ENCODE data around the gene SEPTIN8.
A peak's percentile ranks its signal among the peaks of the same experiment; 100 is the strongest.

SEPTIN8 gene, protein sequence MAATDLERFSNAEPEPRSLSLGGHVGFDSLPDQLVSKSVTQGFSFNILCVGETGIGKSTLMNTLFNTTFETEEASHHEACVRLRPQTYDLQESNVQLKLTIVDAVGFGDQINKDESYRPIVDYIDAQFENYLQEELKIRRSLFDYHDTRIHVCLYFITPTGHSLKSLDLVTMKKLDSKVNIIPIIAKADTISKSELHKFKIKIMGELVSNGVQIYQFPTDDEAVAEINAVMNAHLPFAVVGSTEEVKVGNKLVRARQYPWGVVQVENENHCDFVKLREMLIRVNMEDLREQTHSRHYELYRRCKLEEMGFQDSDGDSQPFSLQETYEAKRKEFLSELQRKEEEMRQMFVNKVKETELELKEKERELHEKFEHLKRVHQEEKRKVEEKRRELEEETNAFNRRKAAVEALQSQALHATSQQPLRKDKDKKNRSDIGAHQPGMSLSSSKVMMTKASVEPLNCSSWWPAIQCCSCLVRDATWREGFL

DNA sequence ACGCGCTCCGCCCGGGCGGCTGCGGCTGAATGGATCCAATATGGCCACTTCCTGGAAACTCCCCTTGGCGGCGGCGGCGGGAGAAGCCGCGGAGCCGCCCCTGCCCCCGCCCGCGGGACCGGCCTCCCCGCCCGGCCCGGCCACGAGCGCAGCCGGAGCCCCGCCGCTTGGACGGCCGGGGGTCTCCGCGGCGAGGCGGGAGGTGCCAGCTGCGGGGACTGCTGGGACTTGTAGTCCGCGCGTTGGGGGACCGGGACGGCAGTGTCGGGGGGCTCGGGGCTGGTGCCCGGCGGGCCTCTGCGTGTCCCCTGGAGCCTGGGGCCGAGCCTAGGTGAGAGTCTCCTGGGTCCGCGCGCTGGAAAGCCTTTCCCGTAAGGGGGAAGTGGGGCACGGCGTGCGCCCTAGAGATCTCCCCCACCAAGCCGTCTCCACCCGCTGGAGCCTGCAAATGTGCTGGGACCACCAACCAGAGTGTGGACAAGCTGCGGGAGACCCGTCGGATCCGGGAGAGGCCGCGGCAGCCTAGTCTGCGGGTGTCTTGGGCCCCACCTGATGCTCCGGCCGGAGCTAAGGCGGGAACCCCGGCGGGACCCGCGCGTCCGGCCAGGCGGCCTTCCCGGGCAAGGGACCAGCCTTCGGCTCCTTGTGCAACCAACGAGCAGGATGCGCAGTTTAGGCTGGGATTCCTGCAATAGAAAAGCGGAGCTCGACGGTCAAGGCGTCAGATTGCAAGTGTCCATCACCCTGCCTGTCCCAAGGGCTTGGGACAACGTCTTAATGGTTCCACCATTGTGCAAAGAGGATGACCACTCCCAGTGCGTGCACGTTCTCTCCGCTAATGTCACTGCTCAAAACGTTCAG lies at the start of gene SEPTIN8:
Gene SEPTIN8, minus strand, starts transcription at position 31 of the 861 bp plus-strand sequence. CDS start 102 bp downstream, outside the sequence.
- DNase-seq, result peak; percentile 32

DNA sequence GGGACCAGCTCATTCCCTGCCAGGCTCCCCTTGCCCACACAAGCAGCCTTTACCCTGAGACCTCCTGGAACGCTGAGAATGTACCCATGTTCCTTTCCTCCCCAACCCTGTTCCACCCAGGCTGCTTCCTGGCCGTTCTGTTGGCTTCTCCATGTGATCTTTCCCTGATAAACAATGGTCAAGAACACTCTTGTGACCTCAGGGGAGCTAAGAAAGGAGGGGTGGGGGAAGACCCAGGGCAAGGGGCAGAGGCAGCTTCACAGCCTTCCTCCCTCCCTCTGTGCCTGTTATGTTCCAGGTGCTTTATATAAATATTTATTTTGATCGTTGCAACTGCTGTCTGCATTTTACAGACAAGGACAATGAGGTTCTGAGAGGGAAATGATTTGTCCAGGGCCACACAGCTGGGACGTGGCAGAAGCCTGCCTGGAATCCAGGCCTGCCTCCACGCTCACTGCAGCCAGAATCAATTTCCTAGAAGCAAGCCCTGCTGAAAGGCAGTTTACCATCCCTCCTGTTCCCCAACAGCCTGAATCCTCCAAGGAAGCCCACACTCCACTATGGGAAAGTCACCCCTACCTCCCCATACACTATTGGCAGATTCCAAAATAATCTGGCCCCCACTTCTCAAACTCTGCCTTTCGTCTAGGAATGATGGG lies 49.5 kb upstream of the SEPTIN8 start:
- no peak for DNase-seq

DNA sequence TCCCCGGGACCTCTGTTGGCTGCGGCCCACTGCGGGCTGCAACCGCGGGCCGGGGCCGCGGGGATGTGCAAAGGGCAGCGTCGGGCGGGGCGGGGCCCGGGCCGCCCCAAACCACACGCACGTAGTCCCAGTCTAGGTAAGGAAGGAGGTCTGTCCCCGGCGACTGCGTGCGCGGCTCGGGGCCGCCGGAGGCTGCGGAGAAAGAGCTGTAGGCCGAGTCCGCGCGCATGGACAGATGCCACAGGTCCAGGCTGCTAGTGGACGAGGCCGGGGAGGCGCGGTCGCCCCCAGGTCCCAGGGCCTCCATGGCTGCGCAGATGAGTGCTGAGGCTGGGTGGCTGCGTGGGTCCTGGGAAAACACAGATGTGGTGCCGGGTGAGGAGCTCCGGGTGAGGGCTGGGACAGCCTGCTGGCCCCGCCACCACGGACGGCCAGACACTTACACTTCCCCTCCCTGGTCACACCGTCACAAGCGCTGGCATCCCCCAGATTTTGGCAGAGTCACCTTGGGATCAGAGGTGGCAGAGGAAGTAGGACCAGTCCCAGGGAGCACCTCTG lies 48.9 kb upstream of the SEPTIN8 start:
- DNase-seq, result no peak

DNA sequence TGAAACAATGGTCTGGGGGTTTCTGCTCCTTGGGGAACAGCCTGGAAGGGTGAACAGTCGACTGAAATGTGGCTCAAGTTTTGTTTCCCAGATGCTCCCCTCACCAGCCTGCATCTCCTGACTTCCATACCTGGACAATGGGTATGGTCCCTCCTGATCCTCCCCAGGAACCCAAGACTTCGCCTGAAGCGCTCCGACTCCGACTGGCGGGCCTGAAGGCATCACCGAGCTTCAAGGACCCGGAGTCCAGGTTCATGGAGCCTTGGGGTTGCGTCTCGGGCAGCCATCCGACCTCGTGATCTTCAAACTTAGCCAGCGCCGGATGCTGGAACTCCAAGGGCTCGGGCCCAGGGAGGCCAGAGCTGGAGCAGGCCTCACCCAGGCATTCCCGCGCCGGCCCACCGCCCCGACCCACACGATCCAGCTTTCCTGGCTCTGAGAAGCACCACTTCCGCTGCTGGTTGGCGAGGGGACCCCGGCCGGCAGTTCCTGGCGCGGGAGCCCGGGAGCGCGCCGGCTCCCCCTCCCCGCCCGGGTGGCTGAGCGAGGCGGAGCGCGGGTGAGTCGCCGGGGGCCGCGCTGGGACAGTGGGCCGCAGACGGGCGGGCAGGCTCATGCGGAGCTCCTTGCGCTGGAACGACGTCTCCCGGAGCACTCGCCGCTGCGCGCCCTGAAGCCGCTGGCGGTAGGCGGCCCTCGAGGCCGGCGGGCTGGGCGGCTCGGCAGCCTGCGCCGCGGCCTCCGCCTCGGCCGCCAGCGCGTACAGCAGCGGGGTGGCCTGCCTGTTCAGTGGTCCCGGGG lies 48.2 kb upstream of the SEPTIN8 start:
- no peak for DNase-seq

DNA sequence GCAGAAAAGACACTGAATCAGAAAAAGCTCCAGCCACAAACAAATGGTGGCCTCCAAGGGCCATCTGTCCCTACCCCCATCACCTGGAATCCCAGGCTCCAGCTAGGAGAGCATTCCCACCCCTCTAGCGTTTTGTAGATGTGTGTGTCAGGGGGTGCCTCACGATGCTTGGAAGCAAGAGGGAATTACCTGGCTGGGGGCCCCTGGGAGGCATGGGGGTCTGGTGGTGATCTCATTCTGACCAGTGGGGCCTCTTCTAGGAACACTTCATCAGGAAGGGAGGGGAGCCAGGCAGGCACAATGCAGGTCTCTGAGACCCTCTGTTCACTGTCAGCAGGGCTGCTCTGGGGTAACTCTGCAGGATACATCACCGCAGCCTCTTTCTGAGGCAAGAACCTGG lies 47.4 kb upstream of the SEPTIN8 start:
- DNase-seq, result no peak

DNA sequence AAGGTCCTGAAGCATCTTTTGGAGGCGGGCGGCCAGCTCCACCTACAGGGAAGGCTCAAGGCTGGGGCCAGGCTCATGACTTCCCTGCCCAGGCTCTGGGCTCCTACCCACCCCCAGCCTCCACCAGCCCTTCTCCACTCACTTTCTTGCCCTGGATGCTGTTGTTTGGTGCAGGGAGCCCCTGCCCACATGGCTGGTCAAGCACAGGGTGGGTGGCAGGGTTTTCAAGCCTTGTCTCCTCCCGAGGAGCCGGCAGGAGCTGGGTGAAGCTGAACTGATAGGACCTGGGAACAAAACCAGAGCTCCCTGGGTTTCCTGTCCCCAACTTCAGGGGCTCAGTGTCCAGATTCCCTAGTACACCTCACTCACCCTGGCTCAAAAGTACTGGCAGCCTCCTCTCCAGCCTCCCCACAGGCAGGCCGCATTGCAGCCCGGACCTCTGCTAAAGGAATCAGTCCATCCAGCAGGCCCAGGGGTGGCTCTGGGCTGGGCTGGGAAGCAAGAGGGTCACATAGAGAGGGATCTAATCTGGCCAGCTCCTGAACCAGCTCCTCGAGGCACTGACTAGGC lies 46.5 kb upstream of the SEPTIN8 start:
- DNase-seq, result no peak

DNA sequence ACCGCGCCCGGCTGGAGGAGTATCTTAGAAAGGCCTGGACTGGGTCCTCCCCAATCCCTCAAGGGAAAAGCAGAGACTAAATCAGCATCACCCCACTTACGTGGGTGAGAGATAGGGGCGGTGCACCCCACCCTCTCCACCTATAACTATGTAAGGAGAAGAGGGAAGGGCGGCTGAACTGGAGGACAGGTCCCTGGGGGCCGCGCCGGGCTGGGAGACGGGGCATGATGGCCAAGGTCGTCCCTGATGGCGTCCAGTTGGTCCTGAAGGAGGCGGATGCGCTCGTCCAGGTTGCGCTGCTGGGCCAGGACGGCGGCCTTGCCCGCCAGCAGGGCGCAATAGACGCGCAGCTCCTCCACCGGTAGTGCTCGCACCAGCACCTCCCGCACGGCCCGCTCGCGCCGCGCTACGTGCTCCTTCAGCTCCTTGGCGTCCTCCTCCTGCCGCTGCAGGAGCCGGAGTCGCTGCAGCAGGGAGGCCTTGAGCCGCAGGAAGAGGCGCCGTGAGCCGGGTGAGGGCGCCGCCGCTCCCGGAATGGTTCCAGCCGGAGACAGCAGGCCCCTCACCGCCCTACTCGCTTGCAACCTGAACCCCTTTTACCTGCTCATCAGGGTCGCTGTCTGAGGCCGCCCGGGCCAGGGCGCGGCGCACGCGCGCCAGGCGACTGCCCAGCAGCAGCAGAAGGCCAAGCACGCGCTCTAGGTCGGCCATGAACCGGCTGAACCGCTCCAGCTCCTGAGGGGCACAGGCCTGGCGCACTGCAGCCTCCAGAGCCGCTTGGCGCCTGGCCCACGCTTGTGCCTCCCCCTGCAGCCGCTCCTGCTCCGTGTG lies 45.8 kb upstream of the SEPTIN8 start:
- DNase-seq, result no peak

DNA sequence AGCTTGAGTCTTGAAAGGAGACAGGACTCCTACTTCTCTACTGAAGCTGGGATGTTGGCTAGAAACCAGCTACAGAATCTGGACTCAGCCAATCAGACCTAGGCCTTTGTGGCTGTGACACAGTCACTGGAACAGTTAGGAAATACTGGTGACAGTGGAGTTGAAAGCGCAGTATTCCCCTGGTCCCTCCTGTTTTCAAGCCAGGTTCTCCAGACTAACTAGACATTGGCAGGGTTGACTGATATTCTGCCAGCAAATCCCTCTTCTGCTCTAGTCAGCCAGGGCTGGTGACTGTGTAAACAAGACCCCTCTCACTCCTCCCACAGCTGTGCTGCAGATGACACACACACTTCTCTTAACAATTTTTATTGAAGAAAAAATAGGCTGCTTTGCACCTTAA lies 44.8 kb upstream of the SEPTIN8 start:
- DNase-seq, result no peak

DNA sequence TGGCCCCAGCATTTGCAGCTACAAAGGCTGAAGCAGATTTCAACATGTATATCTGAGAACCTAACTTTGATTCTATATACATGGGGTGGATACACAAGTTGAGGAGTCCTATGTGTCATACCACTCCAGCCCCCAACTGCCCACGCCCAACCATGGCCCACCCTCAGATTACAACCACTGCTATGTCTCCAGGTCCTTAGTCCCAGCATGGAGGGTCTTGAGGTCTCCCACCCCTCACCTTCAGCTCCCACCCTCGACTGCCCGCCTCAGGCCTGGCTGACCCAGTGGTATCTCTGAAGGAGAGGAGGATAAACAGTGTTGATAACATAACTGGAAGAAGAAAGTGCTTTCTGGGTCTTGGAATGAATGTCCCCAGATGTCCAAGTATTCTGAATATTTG lies 44.3 kb upstream of the SEPTIN8 start:
- no peak for DNase-seq

DNA sequence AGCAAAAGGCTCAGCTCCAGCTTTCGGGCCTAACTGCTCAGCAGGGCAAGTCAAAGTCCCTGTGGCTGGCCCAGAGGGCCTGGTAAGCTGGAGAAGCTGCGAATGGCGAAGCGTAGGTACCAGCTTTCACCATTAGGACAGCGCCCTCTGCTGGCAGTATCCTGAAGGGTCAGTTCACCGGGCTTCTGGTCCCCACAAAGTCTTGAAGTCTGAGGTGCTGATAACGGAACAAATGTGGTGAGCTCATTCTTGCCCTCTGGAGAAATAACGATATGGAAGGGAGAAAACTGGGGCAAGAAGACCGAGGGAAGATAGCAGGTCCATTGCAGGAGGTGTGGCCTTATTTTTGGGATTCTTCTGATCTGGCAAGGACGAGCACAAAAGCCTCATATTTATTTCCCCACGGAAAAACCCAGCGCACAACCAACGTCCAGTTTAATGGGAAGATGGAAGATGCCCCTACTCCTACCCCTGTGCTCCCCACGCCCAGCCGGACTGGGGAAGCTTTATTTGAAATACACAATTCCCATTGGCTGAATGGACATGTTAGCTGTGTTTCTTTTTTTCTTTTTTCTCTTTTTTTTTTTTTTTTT lies 43.2 kb upstream of the SEPTIN8 start:
- DNase-seq, result peak; percentile 90

DNA sequence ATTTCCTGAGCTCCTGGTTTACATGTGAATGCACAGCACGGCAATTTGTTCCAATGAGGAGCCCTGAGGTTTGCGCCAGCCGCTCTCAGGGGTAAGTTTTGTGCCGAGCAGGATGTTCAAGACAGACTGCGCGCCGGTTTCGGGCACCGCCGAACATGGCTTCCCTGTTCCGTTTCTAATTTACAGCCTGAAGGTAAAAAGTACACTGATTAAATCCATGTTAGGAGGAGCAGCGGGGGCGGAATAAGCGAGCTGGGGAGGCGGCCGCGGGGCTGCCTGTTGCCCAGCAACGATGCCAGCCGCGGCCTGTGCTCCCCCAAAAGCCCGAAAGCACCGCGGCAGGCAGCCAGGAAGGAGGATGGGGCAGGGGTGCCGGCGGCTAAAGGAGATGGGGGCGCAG lies 42.4 kb upstream of the SEPTIN8 start:
- no peak for DNase-seq

DNA sequence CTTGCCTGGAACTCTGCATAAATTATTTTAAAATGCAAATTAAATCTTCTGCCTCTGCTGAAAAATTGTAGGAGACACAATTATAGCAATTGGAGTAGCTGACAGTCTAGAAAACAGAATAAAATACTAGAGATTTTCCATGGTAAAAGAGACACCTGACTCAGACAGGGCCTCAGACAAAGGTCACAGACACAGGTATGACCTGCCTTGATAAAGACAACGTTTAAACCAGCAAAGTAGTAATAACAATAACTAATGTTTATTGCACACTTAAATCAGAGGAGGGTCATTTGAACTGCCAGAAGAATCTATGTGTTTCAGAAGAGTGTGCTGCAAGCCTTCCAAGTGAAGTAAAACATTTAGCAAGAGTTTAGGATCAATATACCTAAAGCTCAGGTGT lies 40.0 kb upstream of the SEPTIN8 start:
- no peak for DNase-seq

DNA sequence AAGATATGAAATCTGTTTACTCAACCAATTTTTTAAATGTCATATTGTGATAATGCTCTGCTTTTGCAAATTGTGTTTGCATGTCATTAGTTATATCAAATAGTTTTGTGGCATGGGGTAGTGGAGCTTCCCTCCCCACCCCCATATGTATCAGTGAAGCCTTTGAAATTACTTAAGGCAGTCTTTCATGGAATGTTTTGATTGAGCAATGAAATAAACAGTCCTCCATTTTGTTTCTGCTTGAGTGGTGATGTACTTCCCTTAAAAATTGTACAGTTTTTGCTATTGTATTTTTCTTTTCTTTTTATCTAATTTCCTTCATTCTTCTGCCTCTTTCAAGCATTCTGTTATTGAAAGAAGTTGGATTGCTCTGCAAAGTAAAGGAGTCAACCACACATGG lies 39.5 kb upstream of the SEPTIN8 start:
- no peak for DNase-seq

DNA sequence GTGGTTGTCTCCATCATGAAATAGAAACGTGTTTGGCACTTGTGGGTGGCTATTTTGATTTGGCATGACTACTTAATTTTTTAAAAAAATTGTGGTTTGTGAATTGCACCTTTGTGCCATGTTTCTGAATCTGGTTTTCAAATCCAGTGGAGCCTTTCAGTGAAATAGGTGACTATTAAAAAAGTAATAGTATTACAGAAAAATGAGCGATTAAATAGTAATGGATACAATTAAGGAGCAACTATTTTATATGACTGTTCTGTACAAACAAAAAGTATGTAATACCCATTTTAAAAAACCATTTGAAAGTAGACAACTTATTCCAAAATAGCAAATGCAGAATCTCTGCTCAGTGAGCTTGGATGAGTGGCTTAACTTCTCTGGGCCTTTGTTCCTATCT lies 39.0 kb upstream of the SEPTIN8 start:
- DNase-seq, result no peak

DNA sequence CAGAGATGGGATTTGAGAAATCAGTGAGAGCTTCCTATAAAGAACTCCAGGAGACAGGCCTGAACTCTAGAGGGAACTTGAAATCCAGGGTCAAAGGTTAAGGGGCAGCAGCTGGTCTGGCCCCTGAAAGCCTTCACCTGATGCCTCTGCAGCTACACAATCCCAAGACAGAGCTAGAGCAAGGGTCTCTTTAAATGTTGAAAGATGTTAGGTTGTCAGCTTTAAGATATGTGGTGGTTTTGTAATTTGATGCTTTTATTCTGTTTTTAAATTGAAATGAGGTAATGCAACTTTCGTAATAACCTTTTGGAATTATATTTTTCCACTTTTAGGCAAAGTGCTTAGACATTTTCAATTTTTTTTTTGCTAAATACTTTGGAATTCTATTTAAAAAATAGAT lies 38.4 kb upstream of the SEPTIN8 start:
- no peak for DNase-seq

DNA sequence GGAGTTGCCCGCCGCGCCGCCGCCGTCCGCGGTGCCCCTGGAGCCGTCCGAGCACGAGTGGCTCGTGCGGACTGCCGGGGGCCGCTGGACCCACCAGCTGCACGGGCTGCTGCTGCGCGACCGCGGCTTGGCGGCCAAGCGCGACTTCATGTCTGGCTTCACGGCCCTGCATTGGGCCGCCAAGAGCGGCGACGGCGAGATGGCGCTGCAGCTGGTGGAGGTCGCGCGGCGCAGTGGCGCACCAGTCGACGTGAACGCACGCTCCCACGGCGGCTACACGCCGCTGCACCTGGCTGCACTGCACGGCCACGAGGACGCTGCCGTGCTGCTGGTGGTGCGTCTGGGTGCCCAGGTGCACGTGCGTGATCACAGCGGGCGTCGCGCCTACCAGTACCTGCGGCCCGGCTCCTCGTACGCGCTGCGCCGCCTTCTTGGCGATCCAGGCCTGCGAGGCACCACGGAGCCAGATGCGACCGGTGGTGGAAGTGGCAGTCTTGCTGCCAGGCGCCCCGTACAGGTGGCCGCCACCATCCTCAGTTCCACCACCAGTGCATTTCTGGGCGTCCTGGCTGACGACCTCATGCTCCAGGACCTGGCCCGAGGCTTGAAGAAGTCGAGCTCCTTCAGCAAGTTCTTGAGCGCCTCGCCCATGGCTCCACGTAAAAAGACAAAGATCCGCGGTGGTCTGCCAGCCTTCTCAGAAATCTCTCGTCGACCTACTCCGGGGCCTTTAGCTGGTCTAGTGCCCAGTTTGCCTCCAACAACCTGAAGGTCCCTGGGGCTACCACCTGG lies 37.7 kb upstream of the SEPTIN8 start:
- no peak for DNase-seq

DNA sequence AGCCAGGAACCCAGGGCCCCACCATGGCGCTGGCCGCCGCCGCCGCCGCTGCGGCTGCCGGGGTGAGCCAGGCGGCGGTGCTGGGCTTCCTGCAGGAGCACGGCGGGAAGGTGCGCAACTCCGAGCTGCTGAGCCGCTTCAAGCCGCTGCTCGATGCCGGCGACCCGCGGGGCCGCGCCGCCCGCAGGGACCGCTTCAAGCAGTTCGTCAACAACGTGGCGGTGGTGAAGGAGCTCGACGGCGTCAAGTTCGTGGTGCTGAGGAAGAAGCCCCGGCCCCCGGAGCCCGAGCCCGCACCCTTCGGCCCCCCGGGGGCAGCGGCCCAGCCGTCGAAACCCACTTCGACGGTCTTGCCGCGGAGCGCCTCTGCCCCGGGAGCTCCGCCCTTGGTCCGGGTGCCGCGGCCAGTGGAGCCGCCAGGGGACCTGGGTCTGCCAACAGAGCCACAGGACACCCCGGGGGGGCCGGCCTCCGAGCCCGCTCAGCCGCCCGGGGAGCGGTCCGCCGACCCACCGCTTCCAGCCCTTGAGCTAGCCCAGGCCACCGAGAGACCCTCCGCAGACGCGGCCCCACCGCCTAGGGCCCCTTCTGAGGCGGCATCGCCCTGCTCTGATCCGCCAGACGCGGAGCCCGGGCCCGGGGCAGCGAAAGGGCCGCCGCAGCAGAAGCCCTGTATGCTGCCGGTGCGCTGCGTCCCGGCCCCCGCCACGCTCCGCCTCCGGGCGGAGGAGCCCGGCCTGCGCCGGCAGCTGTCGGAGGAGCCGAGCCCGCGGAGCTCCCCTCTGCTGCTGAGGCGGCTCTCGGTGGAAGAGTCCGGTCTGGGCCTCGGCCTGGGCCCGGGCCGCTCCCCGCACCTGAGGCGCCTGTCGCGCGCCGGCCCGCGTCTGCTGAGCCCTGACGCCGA lies 36.8 kb upstream of the SEPTIN8 start:
- DNase-seq, result peak; percentile 22

DNA sequence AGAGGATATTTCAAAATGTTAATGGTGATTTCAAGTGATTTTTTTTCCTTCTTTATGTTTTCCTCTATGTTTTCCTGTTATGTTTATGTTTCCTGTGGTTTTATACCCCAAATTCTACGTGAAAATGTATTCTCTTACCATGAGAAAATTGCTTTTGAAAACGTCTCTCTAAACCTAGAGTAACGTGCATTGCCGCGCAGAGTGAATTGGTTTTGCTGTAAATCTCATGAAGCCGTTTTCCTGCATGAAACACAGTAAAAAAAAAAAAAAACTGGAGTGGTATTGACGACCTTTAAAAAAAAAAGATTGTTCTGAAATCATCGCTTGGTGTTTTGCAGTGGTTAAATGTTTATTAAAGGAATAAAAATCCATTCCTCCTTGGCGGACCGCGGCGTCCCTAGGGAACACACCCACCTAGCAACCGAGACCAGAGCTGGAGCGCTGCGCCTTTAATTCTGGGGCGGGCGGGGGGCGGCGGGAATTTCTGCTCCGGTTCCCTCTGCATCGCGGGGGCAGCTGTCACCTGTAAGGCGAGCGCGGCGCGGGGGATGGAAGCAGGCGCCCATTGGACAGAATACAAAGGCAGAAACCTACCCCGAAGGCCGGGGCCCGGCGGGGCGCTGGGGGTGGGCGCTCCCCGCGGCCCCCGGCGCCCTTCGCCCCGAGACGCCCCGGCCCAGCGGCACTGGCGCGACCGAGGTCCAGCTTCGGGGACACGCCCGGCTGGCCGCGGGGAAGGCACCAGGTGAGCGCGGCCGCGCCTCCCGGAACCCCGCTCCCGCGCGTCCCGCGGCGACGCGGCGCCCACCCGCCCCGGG lies 36.0 kb upstream of the SEPTIN8 start, which contains the start of gene SOWAHA:
Gene SOWAHA, plus strand, starts transcription at position 522 of the 818 bp plus-strand sequence. CDS start 320 bp downstream, outside the sequence.
- no peak for DNase-seq
